IMR-90 (cell line): Measurements from ENCODE around the gene RAB1A. TPM values are rescaled to one million over a fixed set of nuclear protein-coding genes. Genes with fewer than 3 reads are reported as not detected.

ENCODE experiments used
- ATAC-seq: fragments of 200-7000 bp; cut with Tn5 transposase; 2 replicates; pipeline ENCODE4 v1.9.1; 2020; ENCODE audit warnings: low read depth, mild to moderate bottlenecking, moderate library complexity
- BruUV-seq: library from RNA; stranded (reverse); fragments of 400-500 nt; replicated peaks from 2 replicates; lab custom pipeline; 2021; lab: Mats Ljungman, UMichigan
- CTCF ChIA-PET: fragments of 300-600 bp; formaldehyde crosslinking; extraction: SDS; loops from one replicate; lab custom pipeline; 2021; ENCODE audit warnings: antibody characterized with exemption; lab: Yijun Ruan, JAX
- POLR2A ChIA-PET: fragments of 300-600 bp; sonication (Branson Sonifier 250); formaldehyde crosslinking; loops from one replicate; lab custom pipeline; 2022; ENCODE audit warnings: antibody characterized with exemption; ENCODE audit not compliant: unreplicated experiment; lab: Charles Lee
- DNase-seq: peaks from one replicate; pipeline ENCODE4 v3.0.0; 2013
- H2AFZ ChIP-seq: replicated peaks from 2 replicates; pipeline ENCODE3; 2013; ENCODE audit warnings: low read length, mild to moderate bottlenecking; ENCODE audit not compliant: poor library complexity
- H2AK5ac ChIP-seq: 2 replicates; pipeline ENCODE4 v1.6.1; 2013; ENCODE audit warnings: low read depth, low read length, inconsistent platforms
- H2AK9ac ChIP-seq: replicated peaks from 2 replicates; pipeline ENCODE3; 2013; ENCODE audit warnings: mild to moderate bottlenecking, low read depth, low read length, moderate library complexity; ENCODE audit not compliant: poor library complexity
- H2BK120ac ChIP-seq: 2 replicates; pipeline ENCODE4 v1.6.1; 2013; ENCODE audit warnings: low read depth, low read length, inconsistent platforms
- H2BK15ac ChIP-seq: 3 replicates; pipeline ENCODE4 v1.6.1; 2013; ENCODE audit warnings: low read depth, low read length, inconsistent platforms
- H2BK20ac ChIP-seq: 2 replicates; pipeline ENCODE4 v1.6.1; 2013; ENCODE audit warnings: low read depth, mild to moderate bottlenecking, inconsistent platforms, low read length, moderate library complexity
- H2BK5ac ChIP-seq: 2 replicates; pipeline ENCODE4 v1.6.1; 2013; ENCODE audit warnings: mild to moderate bottlenecking, low read depth, low read length, inconsistent platforms; ENCODE audit not compliant: poor library complexity, severe bottlenecking
- H3K14ac ChIP-seq: replicated peaks from 2 replicates; pipeline ENCODE4 v1.6.1; 2013; ENCODE audit warnings: low read depth, low read length, inconsistent platforms
- H3K18ac ChIP-seq: 2 replicates; pipeline ENCODE4 v1.6.1; 2013; ENCODE audit warnings: low read depth, low read length, control low read depth
- H3K23ac ChIP-seq: 2 replicates; pipeline ENCODE4 v1.6.1; 2013; ENCODE audit warnings: low read depth, low read length, inconsistent platforms
- H3K27ac ChIP-seq: 2 replicates; pipeline ENCODE4 v1.5.1; 2013; ENCODE audit warnings: mild to moderate bottlenecking, control low read depth, low read length; ENCODE audit not compliant: insufficient read depth
- H3K27me3 ChIP-seq: 2 replicates; pipeline ENCODE4 v1.6.1; 2013; ENCODE audit warnings: low read length; ENCODE audit not compliant: control insufficient read depth, insufficient read depth
- H3K36me3 ChIP-seq: 2 replicates; pipeline ENCODE4 v1.6.1; 2013; ENCODE audit warnings: low read length, mixed read lengths; ENCODE audit not compliant: control insufficient read depth, insufficient read depth
- H3K4ac ChIP-seq: 2 replicates; pipeline ENCODE4 v1.6.1; 2013; ENCODE audit warnings: low read depth, low read length, inconsistent platforms
- H3K4me1 ChIP-seq: 2 replicates; pipeline ENCODE4 v1.6.1; 2013; ENCODE audit warnings: low read length, mixed read lengths; ENCODE audit not compliant: control insufficient read depth, insufficient read depth
- H3K4me2 ChIP-seq: 2 replicates; pipeline ENCODE4 v1.6.1; 2013; ENCODE audit warnings: low read depth, mild to moderate bottlenecking, control low read depth, low read length, moderate library complexity
- H3K4me3 ChIP-seq: 2 replicates; pipeline ENCODE4 v1.5.1; 2013; ENCODE audit warnings: low read depth, mild to moderate bottlenecking, control low read depth, low read length, moderate library complexity; ENCODE audit not compliant: insufficient read depth
- H3K56ac ChIP-seq: 2 replicates; pipeline ENCODE4 v1.6.1; 2013; ENCODE audit warnings: low read length, inconsistent platforms; ENCODE audit not compliant: insufficient read depth; ENCODE audit errors: extremely low read depth
- H3K79me1 ChIP-seq, 2 experiments: 2 replicates each; pipeline ENCODE4 v1.6.1; 2013; ENCODE audit warnings: low read length in 2 of 2, inconsistent platforms in 1 of 2, low read depth in 1 of 2
- H3K9ac ChIP-seq: 2 replicates; pipeline ENCODE4 v1.6.1; 2013; ENCODE audit warnings: low read depth, low read length, control low read depth
- H3K9me1 ChIP-seq: 2 replicates; pipeline ENCODE4 v1.6.1; 2013; ENCODE audit warnings: low read length, inconsistent platforms; ENCODE audit not compliant: insufficient read depth
- H3K9me3 ChIP-seq: 2 replicates; pipeline ENCODE4 v1.6.1; 2013; ENCODE audit warnings: low read length; ENCODE audit not compliant: control insufficient read depth, insufficient read depth
- H4K20me1 ChIP-seq: 2 replicates; pipeline ENCODE4 v1.6.1; 2013; ENCODE audit warnings: low read length, inconsistent platforms; ENCODE audit not compliant: insufficient read depth
- H4K5ac ChIP-seq: 2 replicates; pipeline ENCODE4 v1.6.1; 2013; ENCODE audit warnings: mild to moderate bottlenecking, low read depth, low read length, control low read depth
- H4K8ac ChIP-seq, 2 experiments: 2 replicates each; pipeline ENCODE4 v1.6.1; 2013; ENCODE audit warnings: low read depth in 2 of 2, low read length in 2 of 2, control low read depth in 1 of 2, inconsistent platforms in 1 of 2
- H4K91ac ChIP-seq: 2 replicates; pipeline ENCODE4 v1.6.1; 2013; ENCODE audit warnings: low read depth, low read length, inconsistent platforms; ENCODE audit not compliant: insufficient read depth
- BHLHE40 ChIP-seq: fragments of 150-350 bp; IDR thresholded peaks from 2 replicates; pipeline ENCODE4 v1.6.1; 2016; ENCODE audit warnings: mild to moderate bottlenecking, low read depth, low read length
- CEBPB ChIP-seq: IDR thresholded peaks from 2 replicates; pipeline ENCODE4 v1.6.1; 2012; ENCODE audit warnings: low read depth, low read length, improper control_type of control experiment
- CHD1 ChIP-seq: IDR thresholded peaks from 2 replicates; pipeline ENCODE4 v1.6.1; 2012; ENCODE audit warnings: low read depth, low read length, improper control_type of control experiment
- ELK1 ChIP-seq: fragments of 150-350 bp; IDR thresholded peaks from 2 replicates; pipeline ENCODE4 v1.6.1; 2016; ENCODE audit warnings: low read depth, mild to moderate bottlenecking, low read length, moderate library complexity, borderline replicate concordance
- FOS ChIP-seq: fragments of 150-350 bp; IDR thresholded peaks from 2 replicates; pipeline ENCODE4 v1.6.1; 2016; ENCODE audit warnings: low read depth, low read length
- MAFK ChIP-seq: IDR thresholded peaks from 2 replicates; pipeline ENCODE4 v1.6.1; 2012; ENCODE audit warnings: low read depth, low read length, improper control_type of control experiment
- MAZ ChIP-seq: IDR thresholded peaks from 2 replicates; pipeline ENCODE4 v1.6.1; 2012; ENCODE audit warnings: low read depth, mild to moderate bottlenecking, low read length, improper control_type of control experiment, moderate library complexity, borderline replicate concordance
- MXI1 ChIP-seq: IDR thresholded peaks from 2 replicates; pipeline ENCODE4 v1.6.1; 2012; ENCODE audit warnings: low read depth, mild to moderate bottlenecking, low read length, moderate library complexity, borderline replicate concordance
- NFE2L2 ChIP-seq: fragments of 150-350 bp; IDR thresholded peaks from 2 replicates; pipeline ENCODE4 v1.6.1; 2016; ENCODE audit warnings: low read depth, mild to moderate bottlenecking, low read length
- POLR2A ChIP-seq: IDR thresholded peaks from 2 replicates; pipeline ENCODE4 v1.6.1; 2012; ENCODE audit warnings: mild to moderate bottlenecking, low read depth, low read length
- RAD21 ChIP-seq: IDR thresholded peaks from 2 replicates; pipeline ENCODE4 v1.6.1; 2012; ENCODE audit warnings: low read length, improper control_type of control experiment
- RCOR1 ChIP-seq: IDR thresholded peaks from 2 replicates; pipeline ENCODE4 v1.6.1; 2012; ENCODE audit warnings: mild to moderate bottlenecking, low read length, improper control_type of control experiment; ENCODE audit not compliant: insufficient replicate concordance
- RFX5 ChIP-seq: IDR thresholded peaks from 2 replicates; pipeline ENCODE4 v1.8.0; 2012; ENCODE audit warnings: low read depth, mild to moderate bottlenecking, low read length, moderate library complexity
- SMC3 ChIP-seq: fragments of 150-350 bp; IDR thresholded peaks from 2 replicates; pipeline ENCODE4 v1.6.1; 2016; ENCODE audit warnings: low read depth, mild to moderate bottlenecking, antibody characterized with exemption, low read length, moderate library complexity
- WGBS, 2 experiments: methylation state at CpG; one replicate each; pipeline versions ENCODE4 v1.1.5 to v1.1.7; 2013; ENCODE audit warnings: missing lambda C conversion rate in 2 of 2; ENCODE audit not compliant: insufficient read length in 1 of 2; ENCODE audit errors: extremely low coverage in 2 of 2; 5-methylcytosine and 5-hydroxymethylcytosine counted together
- dilution Hi-C: fragments of 300-500 bp; cut with HindIII; formaldehyde crosslinking; loops from one replicate; pipeline ENCODE4 v1.14.3; 2018; ENCODE audit warnings: low sequenced_read_pairs; ENCODE audit not compliant: unreplicated experiment
- in situ Hi-C: fragments of 300-500 bp; cut with MboI; formaldehyde crosslinking; loops from 3 replicates; pipeline ENCODE4 v1.14.3; 2019; ENCODE audit warnings: low sequenced_read_pairs, inconsistent platforms, mixed read lengths
- intact Hi-C: fragments of 100-400 bp; cut with micrococcal nuclease; formaldehyde crosslinking; loops from 2 replicates; pipeline ENCODE4 v1.10.0; 2022
- polyA plus RNA-seq, 3 experiments: library from polyadenylated mRNA; depleted of rRNA; stranded (reverse); fragments of >200 nt; gene quantifications; 2 replicates each; pipeline ENCODE4 v1.2.3, GENCODE V29; 2012; ENCODE audit warnings: low replicate concordance in 1 of 3
- total RNA-seq: library from RNA; depleted of rRNA; stranded (reverse); fragments of >200 nt; gene quantifications from 2 replicates; pipeline ENCODE4 v1.2.3, GENCODE V29; 2012
- TF ChIP-seq, protein P1 (sequence below): conservative IDR thresholded peaks from 2 replicates; pipeline ENCODE4 v1.5.1; 2012; ENCODE audit warnings: mild to moderate bottlenecking, low read depth, low read length, improper control_type of control experiment
- TF ChIP-seq, protein P2 (sequence below): fragments of 150-350 bp; IDR thresholded peaks from 2 replicates; pipeline ENCODE4 v1.6.1; 2017; ENCODE audit warnings: mild to moderate bottlenecking, antibody characterized with exemption, low read length, low read depth

The RAB1A gene
- total and polyA plus RNA-seq, 2 of the 4 experiments (the other 2 are of a cell fraction): 114 to 169 TPM

DNA sequence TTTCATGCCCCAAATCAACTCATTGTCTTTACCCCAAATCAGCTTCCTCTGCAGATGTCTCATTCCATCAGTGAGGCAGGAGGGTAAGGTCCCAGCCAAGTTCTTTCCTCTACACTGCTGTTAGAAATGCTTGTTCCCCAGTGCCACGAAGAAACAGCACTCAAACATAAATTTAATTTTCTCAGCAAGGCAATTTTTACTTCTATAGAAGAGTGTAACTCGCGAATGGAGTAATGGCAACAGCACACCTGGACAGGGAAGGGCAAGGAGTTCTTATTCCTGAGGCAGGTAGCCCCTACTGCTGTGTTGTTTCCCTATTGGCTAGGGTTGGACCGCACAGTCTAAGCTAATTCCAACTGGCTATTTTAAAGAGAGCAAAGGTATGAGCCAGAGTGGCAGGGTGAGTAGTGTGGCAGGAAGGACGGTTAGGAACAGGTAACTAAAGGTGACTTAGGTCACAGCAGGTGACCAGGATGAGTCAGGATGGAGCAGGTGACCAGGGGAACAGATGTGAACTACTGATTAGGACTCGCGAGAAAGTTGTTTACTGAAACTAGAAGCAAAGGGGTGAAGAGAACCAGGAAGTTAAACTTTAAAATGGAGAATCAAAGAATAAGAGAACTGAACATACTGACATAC, 85.7 kb downstream of the RAB1A start:
- no peak overlapping the region for H3K14ac ChIP-seq
- H3K27me3 ChIP-seq: peaks cover 6% of the 10 kb centered on the region
- no peak for DNase-seq
- no peak overlapping the region for H3K4me2 ChIP-seq
- ChIA-PET POLR2A (no interaction called here), CTCF (no interaction called here)
- no peak overlapping the region for H3K56ac ChIP-seq
- H2BK15ac ChIP-seq: no peak overlapping the region
- H2BK120ac ChIP-seq: no peak overlapping the region
- intact Hi-C loops: loop anchor here (5.0 to 10.0 kb wide), 3 partner anchors 52 to 457 kb away; no protein-coding TSS in a partner anchor
- no peak overlapping the region for H4K5ac ChIP-seq
- no peak overlapping the region for H3K18ac ChIP-seq
- H3K4me1 ChIP-seq: no peaks in the 10 kb centered on the region
- in situ Hi-C loops: loop anchor here (5.0 to 25.0 kb wide), 3 partner anchors 127 to 707 kb away; no protein-coding TSS in a partner anchor
- no peak overlapping the region for H4K8ac ChIP-seq
- peaks cover 6% of the 10 kb centered on the region for H3K9me3 ChIP-seq
- ATAC-seq: no peak
- H2AFZ ChIP-seq: no peak overlapping the region
- no peaks in the 10 kb centered on the region for H4K20me1 ChIP-seq
- no peak overlapping the region for H2BK20ac ChIP-seq
- no peak overlapping the region for H3K9ac ChIP-seq
- H3K4ac ChIP-seq: no peak overlapping the region
- dilution Hi-C loops: no loop called here
- WGBS, 2 experiments: 79% methylated on average over 2 of the region's 7 CpGs; no CpG with 5 or more reads in 1 of the 2 experiments
- no peak overlapping the region for H3K4me3 ChIP-seq
- no peak overlapping the region for H3K23ac ChIP-seq
- no peak overlapping the region for H2AK9ac ChIP-seq
- no peak for TF ChIP-seq ELK1
- no peak for TF ChIP-seq NFE2L2
- no peak for TF ChIP-seq RFX5
- no peak for TF ChIP-seq RCOR1
- no peak for TF ChIP-seq FOS
- no peak for TF ChIP-seq MAZ
- no peak for TF ChIP-seq POLR2A
- no peak for TF ChIP-seq MXI1
- TF ChIP-seq SMC3: no peak
- TF ChIP-seq, protein P1, sequence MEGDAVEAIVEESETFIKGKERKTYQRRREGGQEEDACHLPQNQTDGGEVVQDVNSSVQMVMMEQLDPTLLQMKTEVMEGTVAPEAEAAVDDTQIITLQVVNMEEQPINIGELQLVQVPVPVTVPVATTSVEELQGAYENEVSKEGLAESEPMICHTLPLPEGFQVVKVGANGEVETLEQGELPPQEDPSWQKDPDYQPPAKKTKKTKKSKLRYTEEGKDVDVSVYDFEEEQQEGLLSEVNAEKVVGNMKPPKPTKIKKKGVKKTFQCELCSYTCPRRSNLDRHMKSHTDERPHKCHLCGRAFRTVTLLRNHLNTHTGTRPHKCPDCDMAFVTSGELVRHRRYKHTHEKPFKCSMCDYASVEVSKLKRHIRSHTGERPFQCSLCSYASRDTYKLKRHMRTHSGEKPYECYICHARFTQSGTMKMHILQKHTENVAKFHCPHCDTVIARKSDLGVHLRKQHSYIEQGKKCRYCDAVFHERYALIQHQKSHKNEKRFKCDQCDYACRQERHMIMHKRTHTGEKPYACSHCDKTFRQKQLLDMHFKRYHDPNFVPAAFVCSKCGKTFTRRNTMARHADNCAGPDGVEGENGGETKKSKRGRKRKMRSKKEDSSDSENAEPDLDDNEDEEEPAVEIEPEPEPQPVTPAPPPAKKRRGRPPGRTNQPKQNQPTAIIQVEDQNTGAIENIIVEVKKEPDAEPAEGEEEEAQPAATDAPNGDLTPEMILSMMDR: no peak
- TF ChIP-seq, protein P2, sequence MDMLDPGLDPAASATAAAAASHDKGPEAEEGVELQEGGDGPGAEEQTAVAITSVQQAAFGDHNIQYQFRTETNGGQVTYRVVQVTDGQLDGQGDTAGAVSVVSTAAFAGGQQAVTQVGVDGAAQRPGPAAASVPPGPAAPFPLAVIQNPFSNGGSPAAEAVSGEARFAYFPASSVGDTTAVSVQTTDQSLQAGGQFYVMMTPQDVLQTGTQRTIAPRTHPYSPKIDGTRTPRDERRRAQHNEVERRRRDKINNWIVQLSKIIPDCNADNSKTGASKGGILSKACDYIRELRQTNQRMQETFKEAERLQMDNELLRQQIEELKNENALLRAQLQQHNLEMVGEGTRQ: no peak
- TF ChIP-seq RAD21: no peak
- TF ChIP-seq BHLHE40: no peak
- TF ChIP-seq CHD1: no peak
- no peak for TF ChIP-seq MAFK
- TF ChIP-seq CEBPB: no peak
- H3K79me1 ChIP-seq: no peaks in the 10 kb centered on the region
- H3K9me1 ChIP-seq: 0 out of 2 replicates have a peak, but pooled peaks cover 2% of the 10 kb centered on the region
- BruUV-seq: no TSS peak
- no peak overlapping the region for H2AK5ac ChIP-seq
- no peaks in the 10 kb centered on the region for H3K36me3 ChIP-seq
- no peak overlapping the region for H3K27ac ChIP-seq
- no peak overlapping the region for H2BK5ac ChIP-seq
- H4K91ac ChIP-seq: no peak overlapping the region
